Measurements from ENCODE around the gene RABGAP1L.
A peak's percentile ranks its signal among the peaks of the same experiment; 100 is the strongest.

Gene RABGAP1L

GRCh38 chr1:174190691-174191199 is 31.4 kb downstream of the RABGAP1L start:
- no peak for TF ChIP-seq JUND (IDR thresholded peaks at IDR 0.05; ENCODE audit: low read depth)
- in situ Hi-C loops (cut with HindIII; ENCODE audit: low pct_unique_long_range_greater_than_20kb, low sequenced_read_pairs), result no loop called here

DNA sequence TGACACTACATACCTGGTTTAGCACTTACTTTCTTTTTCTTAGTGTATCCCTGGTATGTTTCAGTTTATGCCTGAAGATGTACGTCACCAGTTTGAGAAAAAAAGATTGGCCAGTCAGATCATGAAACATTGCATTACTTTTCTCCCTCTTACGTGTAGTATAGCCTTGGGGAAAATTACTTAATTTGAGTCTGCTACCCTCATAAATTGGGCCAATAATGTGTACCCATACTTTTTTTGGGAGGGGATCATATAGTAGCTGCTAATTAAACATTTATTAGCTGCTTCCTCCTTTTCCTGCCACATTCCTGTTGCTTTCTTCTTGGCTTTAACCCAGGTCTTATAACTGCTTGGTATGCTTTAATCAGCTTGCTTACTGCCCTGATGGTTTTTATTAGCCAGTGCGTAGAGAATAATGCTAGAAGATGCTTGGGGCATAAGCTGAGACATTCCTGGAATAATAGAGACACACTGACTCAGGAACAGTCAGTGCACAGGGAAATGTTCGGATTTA is 32.1 kb downstream of the RABGAP1L start:
- no peak for TF ChIP-seq JUND (IDR thresholded peaks at IDR 0.05; ENCODE audit: low read depth)
- DNase-seq (ENCODE audit: low read depth in 1 of 2, low spot score in 1 of 2), result peak in 1 of 2 experiments; percentile 7
- in situ Hi-C loops (cut with HindIII; ENCODE audit: low pct_unique_long_range_greater_than_20kb, low sequenced_read_pairs), result no loop called here

More at GRCh38 chr1:174190691-174191199, 31.4 kb downstream of the RABGAP1L start:
- peak in 1 of 2 experiments; percentile 4 for DNase-seq (ENCODE audit: low read depth in 1 of 2, low spot score in 1 of 2)

DNA sequence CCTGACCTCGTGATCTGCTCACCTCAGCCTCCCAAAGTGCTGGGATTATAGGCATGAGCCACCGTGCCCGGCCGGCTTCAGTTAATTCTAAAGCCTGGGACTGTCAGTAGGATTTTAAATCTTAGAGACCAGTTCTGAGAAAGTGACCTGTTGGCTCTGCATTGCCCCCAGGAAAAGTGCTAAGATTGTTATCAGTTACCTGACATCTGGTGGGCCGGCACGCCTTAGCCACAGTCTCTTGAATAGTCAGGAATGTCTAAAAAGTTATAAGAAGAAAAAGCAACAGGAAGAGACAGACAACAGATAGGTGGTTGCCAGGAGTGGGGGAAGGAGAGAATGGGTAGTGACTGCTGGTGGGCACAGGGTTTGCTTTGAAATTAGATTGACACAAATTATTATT is 35.1 kb downstream of the RABGAP1L start:
- DNase-seq (ENCODE audit: low read depth in 1 of 2, low spot score in 1 of 2), result no peak
- in situ Hi-C loops (cut with HindIII; ENCODE audit: low pct_unique_long_range_greater_than_20kb, low sequenced_read_pairs), result no loop called here

DNA sequence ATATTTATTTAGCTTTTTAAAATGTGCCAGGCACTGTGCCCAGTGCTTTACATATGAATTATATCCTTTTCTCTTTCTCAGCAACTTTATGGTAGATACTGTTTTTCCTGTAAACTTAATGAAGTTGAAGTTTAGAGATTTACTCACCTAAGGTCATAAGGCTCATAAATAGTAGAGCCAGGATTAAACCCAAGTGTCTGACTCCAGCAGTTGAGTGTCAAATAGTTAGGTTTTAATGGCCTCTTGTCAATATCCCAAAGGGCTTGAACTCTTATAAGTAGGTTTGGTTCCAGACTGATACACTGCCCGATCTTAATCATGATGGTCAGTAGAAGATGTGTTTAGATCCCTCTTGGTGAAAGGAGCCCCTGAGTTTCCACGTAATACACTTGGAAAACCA is 37.8 kb downstream of the RABGAP1L start:
- no peak for TF ChIP-seq JUND (IDR thresholded peaks at IDR 0.05; ENCODE audit: low read depth)
- in situ Hi-C loops (cut with HindIII; ENCODE audit: low pct_unique_long_range_greater_than_20kb, low sequenced_read_pairs), result no loop called here
- DNase-seq (ENCODE audit: low read depth in 1 of 2, low spot score in 1 of 2), result no peak

More for the DNA sequence above, 35.1 kb downstream of the RABGAP1L start:
- TF ChIP-seq JUND (IDR thresholded peaks at IDR 0.05; ENCODE audit: low read depth), result no peak

DNA sequence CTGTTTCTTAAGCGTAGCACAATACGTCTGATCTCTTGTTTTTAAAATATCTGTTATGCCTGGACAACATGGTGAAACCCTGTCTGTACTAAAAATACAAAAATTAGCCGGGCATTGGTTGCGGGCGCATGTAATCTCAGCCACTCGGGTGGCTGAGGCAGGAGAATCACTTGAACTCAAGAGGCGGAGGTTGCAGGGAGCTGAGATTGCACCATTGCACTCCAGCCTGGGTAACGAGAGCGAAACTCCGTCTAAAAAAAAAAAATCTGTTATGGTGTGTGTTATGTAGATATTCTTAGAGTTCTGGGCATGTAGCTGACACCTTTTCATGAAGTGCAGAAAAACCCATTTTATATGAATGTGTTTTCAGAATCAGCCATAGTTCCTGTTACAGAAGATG is 38.2 kb downstream of the RABGAP1L start:
- no peak for TF ChIP-seq JUND (IDR thresholded peaks at IDR 0.05; ENCODE audit: low read depth)
- in situ Hi-C loops (cut with HindIII; ENCODE audit: low pct_unique_long_range_greater_than_20kb, low sequenced_read_pairs), result no loop called here
- no peak for DNase-seq (ENCODE audit: low read depth in 1 of 2, low spot score in 1 of 2)

GRCh38 chr1:174198202-174198601 is 38.9 kb downstream of the RABGAP1L start:
- no peak for TF ChIP-seq JUND (IDR thresholded peaks at IDR 0.05; ENCODE audit: low read depth)
- DNase-seq (ENCODE audit: low read depth in 1 of 2, low spot score in 1 of 2), result no peak
- in situ Hi-C loops (cut with HindIII; ENCODE audit: low pct_unique_long_range_greater_than_20kb, low sequenced_read_pairs), result no loop called here

DNA sequence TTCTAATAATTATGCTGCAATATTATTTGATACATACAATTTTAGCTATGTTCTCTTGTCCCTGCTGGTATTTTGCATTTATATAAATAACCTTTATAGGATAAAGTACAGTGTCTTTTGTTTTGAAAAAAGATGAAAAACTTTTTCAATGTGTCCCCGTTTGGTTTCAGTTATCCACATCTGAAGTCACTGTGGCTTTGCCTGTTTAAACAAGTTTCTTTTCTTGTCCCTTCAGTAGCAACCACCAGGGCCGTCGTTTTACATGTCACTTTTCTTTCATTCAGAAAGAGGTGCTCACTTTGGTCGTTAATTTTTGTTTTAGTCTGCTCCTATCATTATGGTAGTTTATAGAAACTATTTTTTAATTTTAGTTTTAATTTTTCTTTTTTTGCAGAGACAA is 41.4 kb downstream of the RABGAP1L start:
- in situ Hi-C loops (cut with HindIII; ENCODE audit: low pct_unique_long_range_greater_than_20kb, low sequenced_read_pairs), result no loop called here
- TF ChIP-seq JUND (IDR thresholded peaks at IDR 0.05; ENCODE audit: low read depth), result no peak
- DNase-seq (ENCODE audit: low read depth in 1 of 2, low spot score in 1 of 2), result no peak

DNA sequence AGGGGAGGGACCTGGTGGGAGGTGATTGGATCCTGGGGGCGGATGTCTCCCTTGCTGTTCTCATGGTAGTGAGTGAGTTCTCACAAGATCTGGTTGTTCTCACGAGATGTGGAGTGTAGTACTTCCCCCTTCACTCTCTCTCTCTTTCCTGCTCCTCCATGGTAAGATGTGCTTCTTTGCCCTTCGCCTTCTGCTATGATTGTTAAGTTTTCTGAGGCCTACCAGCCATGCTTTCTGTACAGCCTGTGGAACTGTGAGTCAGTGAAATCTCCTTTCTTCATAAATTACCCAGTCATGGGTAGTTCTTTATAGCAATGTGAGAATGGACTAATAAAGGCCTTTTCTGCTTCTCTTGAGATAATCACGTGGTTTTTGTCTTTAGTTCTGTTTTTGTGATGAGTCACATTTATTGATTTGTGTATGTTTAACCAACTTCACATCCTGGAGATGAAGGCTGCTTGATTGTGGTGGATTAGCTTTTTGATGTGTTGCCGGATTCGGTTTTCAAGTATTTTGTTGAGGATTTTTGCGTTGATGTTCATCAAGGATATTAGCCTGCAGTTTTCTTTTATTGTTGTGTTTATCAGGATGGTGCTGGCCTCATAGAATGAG is 45.5 kb downstream of the RABGAP1L start:
- no peak for TF ChIP-seq JUND (IDR thresholded peaks at IDR 0.05; ENCODE audit: low read depth)
- in situ Hi-C loops (cut with HindIII; ENCODE audit: low pct_unique_long_range_greater_than_20kb, low sequenced_read_pairs), result no loop called here
- no peak for DNase-seq (ENCODE audit: low read depth in 1 of 2, low spot score in 1 of 2)

- TF ChIP-seq JUND (IDR thresholded peaks at IDR 0.05; ENCODE audit: low read depth), result no peak
- in situ Hi-C loops (cut with HindIII; ENCODE audit: low pct_unique_long_range_greater_than_20kb, low sequenced_read_pairs), result no loop called here
- no peak for DNase-seq (ENCODE audit: low read depth in 1 of 2, low spot score in 1 of 2)
Observed at GRCh38 chr1:174206148-174206836, 47.0 kb downstream of the RABGAP1L start.

- TF ChIP-seq JUND (IDR thresholded peaks at IDR 0.05; ENCODE audit: low read depth), result no peak
- in situ Hi-C loops (cut with HindIII; ENCODE audit: low pct_unique_long_range_greater_than_20kb, low sequenced_read_pairs), result no loop called here
- no peak for DNase-seq (ENCODE audit: low read depth in 1 of 2, low spot score in 1 of 2)
Observed at GRCh38 chr1:174209347-174210187, 50.2 kb downstream of the RABGAP1L start.

GRCh38 chr1:174211486-174211885 is 52.2 kb downstream of the RABGAP1L start:
- no peak for DNase-seq (ENCODE audit: low read depth in 1 of 2, low spot score in 1 of 2)
- TF ChIP-seq JUND (IDR thresholded peaks at IDR 0.05; ENCODE audit: low read depth), result no peak
- in situ Hi-C loops (cut with HindIII; ENCODE audit: low pct_unique_long_range_greater_than_20kb, low sequenced_read_pairs), result no loop called here

DNA sequence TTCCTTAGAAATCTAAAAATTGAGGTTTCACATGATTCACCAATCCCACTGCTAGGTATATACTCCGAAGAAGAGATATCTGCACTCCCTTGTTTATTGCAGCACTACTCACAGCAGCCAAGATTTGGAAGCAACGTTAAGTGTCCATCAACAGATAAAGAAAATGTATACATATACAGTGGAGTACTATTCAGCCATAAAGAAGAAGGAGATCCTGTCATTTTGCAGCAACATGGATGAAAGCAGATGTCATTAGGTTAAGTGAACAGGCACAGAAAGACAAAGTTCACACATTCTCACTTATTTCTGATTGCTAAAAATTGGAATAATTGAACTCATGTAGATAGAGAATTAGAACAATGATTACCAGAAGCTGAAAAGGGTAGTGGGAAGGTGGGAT is 56.4 kb downstream of the RABGAP1L start:
- no peak for TF ChIP-seq JUND (IDR thresholded peaks at IDR 0.05; ENCODE audit: low read depth)
- in situ Hi-C loops (cut with HindIII; ENCODE audit: low pct_unique_long_range_greater_than_20kb, low sequenced_read_pairs), result no loop called here
- DNase-seq (ENCODE audit: low read depth in 1 of 2, low spot score in 1 of 2), result no peak
